SK-N-SH (cell line): ENCODE results near the gene GOLPH3.
A peak's percentile ranks its signal among the peaks of the same experiment; 100 is the strongest.

Source experiments
- CTCF ChIP-seq: fragments of 200-600 bp; sonication (generic); IDR thresholded peaks from 2 replicates; pipeline ENCODE4 v1.6.1; 2017; ENCODE audit warnings: antibody characterized with exemption, mild to moderate bottlenecking, moderate library complexity
- ELF1 ChIP-seq: IDR thresholded peaks from 2 replicates; pipeline ENCODE4 v1.4.0; 2012
- EP300 ChIP-seq, 2 experiments: IDR thresholded peaks; 2 replicates each; pipeline versions ENCODE4 v1.4.0 to v1.6.1; 2012; ENCODE audit warnings: borderline replicate concordance in 1 of 2, low read depth in 1 of 2, low read length in 1 of 2
- FOSL2 ChIP-seq: IDR thresholded peaks from 2 replicates; pipeline ENCODE4 v1.4.0; 2012; ENCODE audit warnings: low read depth, mild to moderate bottlenecking, moderate library complexity, borderline replicate concordance
- GABPA ChIP-seq: IDR thresholded peaks from 2 replicates; pipeline ENCODE4 v1.4.0; 2012; ENCODE audit warnings: low read depth, mild to moderate bottlenecking
- IRF3 ChIP-seq: fragments of 150-350 bp; IDR thresholded peaks from 2 replicates; pipeline ENCODE4 v1.6.1; 2016; ENCODE audit warnings: mild to moderate bottlenecking, low read depth, low read length
- JUND ChIP-seq: IDR thresholded peaks from 2 replicates; pipeline ENCODE4 v1.4.0; 2012
- MEF2A ChIP-seq: IDR thresholded peaks from 2 replicates; pipeline ENCODE4 v1.4.0; 2012; ENCODE audit warnings: low read depth, borderline replicate concordance
- POLR2AphosphoS5 ChIP-seq: IDR thresholded peaks from 2 replicates; pipeline ENCODE4 v1.6.1; 2012; ENCODE audit warnings: low read depth, low read length
- RAD21 ChIP-seq: IDR thresholded peaks from 2 replicates; pipeline ENCODE4 v1.6.1; 2012; ENCODE audit warnings: mild to moderate bottlenecking, low read length
- SMC3 ChIP-seq: IDR thresholded peaks from 2 replicates; pipeline ENCODE4 v1.6.1; 2012; ENCODE audit warnings: low read depth, low read length, improper control_type of control experiment
- YY1 ChIP-seq: IDR thresholded peaks from 2 replicates; pipeline ENCODE4 v1.4.0; 2012; ENCODE audit warnings: low read depth, mild to moderate bottlenecking

GRCh38 chr5:32092938-32093812 lies 80.9 kb downstream of the GOLPH3 start:
- TF ChIP-seq EP300 (IDR thresholded peaks at IDR 0.05; ENCODE audit: borderline replicate concordance in 1 of 2, low read depth in 1 of 2, low read length in 1 of 2), result no peak
- no peak for TF ChIP-seq MEF2A
- TF ChIP-seq CTCF, result peak; percentile 77
- TF ChIP-seq GABPA, result no peak
- TF ChIP-seq YY1, result no peak
- TF ChIP-seq JUND, result no peak
- no peak for TF ChIP-seq FOSL2
- no peak for TF ChIP-seq POLR2AphosphoS5
- no peak for TF ChIP-seq IRF3
- peak; percentile 76 for TF ChIP-seq SMC3
- TF ChIP-seq ELF1, result no peak
- TF ChIP-seq RAD21, result peak; percentile 89
